SK-N-SH (cell line): ENCODE data around the gene CALML3. TPM values are rescaled to one million over a fixed set of nuclear protein-coding genes. Genes with fewer than 3 reads are reported as not detected.

ENCODE experiments used
- CTCF ChIA-PET: fragments of 300-600, 350-600 bp; formaldehyde crosslinking; extraction: SDS; loops from one replicate; lab custom pipeline; 2021; lab: Yijun Ruan, JAX
- POLR2A ChIA-PET: fragments of 350-600 bp; sonication (Branson Sonifier 250); formaldehyde crosslinking; extraction: SDS; loops from one replicate; lab custom pipeline; 2020; ENCODE audit warnings: antibody characterized with exemption, inconsistent platforms; lab: Yijun Ruan, JAX
- DNase-seq: peaks from one replicate; pipeline ENCODE4 v3.0.0; 2012
- H2AFZ ChIP-seq: fragments of 200-600 bp; sonication (generic); 2 replicates; pipeline ENCODE4 v1.8.1; 2016; ENCODE audit warnings: antibody characterized with exemption, mild to moderate bottlenecking, low read depth
- H3F3A ChIP-seq: fragments of 200-600 bp; sonication (generic); replicated peaks from 2 replicates; pipeline ENCODE3; 2016; ENCODE audit warnings: antibody characterized with exemption, mild to moderate bottlenecking; ENCODE audit not compliant: insufficient read depth
- H3K27ac ChIP-seq, 2 experiments: fragments of 200-500 bp in 1 of 2; fragments of 200-600 bp in 1 of 2; sonication (Bioruptor generic) in 1 of 2; sonication (generic), shearing (Covaris generic) in 1 of 2; 2 replicates each; pipeline versions ENCODE4 v1.5.1 to v1.6.1; 2014 to 2016; ENCODE audit warnings: low read depth in 2 of 2, inconsistent platforms in 1 of 2, low read length in 1 of 2, mild to moderate bottlenecking in 1 of 2, mixed read lengths in 1 of 2
- H3K27me3 ChIP-seq: fragments of 200-600 bp; sonication (generic), shearing (Covaris generic); 2 replicates; pipeline ENCODE4 v1.6.1; 2016; ENCODE audit warnings: mixed run types; ENCODE audit not compliant: insufficient read depth
- H3K36me3 ChIP-seq, 2 experiments: fragments of 200-500 bp in 1 of 2; fragments of 200-600 bp in 1 of 2; sonication (Bioruptor generic) in 1 of 2; sonication (generic) in 1 of 2; replicated peaks in 1 of 2; 2 replicates each; pipeline versions ENCODE3 to v1.5.1; 2014 to 2016; ENCODE audit warnings: low read length in 1 of 2, mild to moderate bottlenecking in 1 of 2; ENCODE audit not compliant: insufficient read depth in 2 of 2, control insufficient read depth in 1 of 2
- H3K4me1 ChIP-seq, 2 experiments: fragments of 200-500 bp in 1 of 2; fragments of 200-600 bp in 1 of 2; sonication (Bioruptor generic) in 1 of 2; sonication (generic), shearing (Covaris generic) in 1 of 2; 2 replicates each; pipeline versions ENCODE4 v1.5.1 to v1.6.1; 2014 to 2016; ENCODE audit warnings: low read depth in 1 of 2, low read length in 1 of 2, mixed run types in 1 of 2; ENCODE audit not compliant: insufficient read depth in 2 of 2, control insufficient read depth in 1 of 2
- H3K4me2 ChIP-seq: fragments of 200-600 bp; sonication (generic), shearing (Covaris generic); 2 replicates; pipeline ENCODE4 v1.6.1; 2017; ENCODE audit warnings: mixed run types
- H3K4me3 ChIP-seq, 2 experiments: fragments of 200-500 bp in 1 of 2; fragments of 200-600 bp in 1 of 2; sonication (Bioruptor generic) in 1 of 2; sonication (generic), shearing (Covaris generic) in 1 of 2; 2 replicates each; pipeline versions ENCODE4 v1.5.1 to v1.8.1; 2014 to 2016; ENCODE audit warnings: low read depth in 2 of 2, inconsistent platforms in 1 of 2, low read length in 1 of 2, mild to moderate bottlenecking in 1 of 2, mixed read lengths in 1 of 2, moderate library complexity in 1 of 2
- H3K79me2 ChIP-seq: fragments of 200-600 bp; sonication (generic); 2 replicates; pipeline ENCODE4 v1.8.1; 2017; ENCODE audit warnings: mild to moderate bottlenecking; ENCODE audit not compliant: insufficient read depth
- H3K9ac ChIP-seq: fragments of 200-600 bp; sonication (generic); 2 replicates; pipeline ENCODE4 v1.6.1; 2017; ENCODE audit warnings: mixed run types
- H3K9me2 ChIP-seq: fragments of 200-600 bp; sonication (generic); 2 replicates; pipeline ENCODE4 v1.6.1; 2017; ENCODE audit warnings: mixed run types
- H3K9me3 ChIP-seq: fragments of 200-600 bp; sonication (generic); 2 replicates; pipeline ENCODE4 v1.6.1; 2017; ENCODE audit warnings: mixed run types, mild to moderate bottlenecking, moderate library complexity
- H4K20me1 ChIP-seq: fragments of 200-600 bp; sonication (generic); 2 replicates; pipeline ENCODE4 v1.6.1; 2017; ENCODE audit warnings: mild to moderate bottlenecking, mixed run types; ENCODE audit not compliant: insufficient read depth
- CHD2 ChIP-seq: fragments of 150-350 bp; IDR thresholded peaks from 2 replicates; pipeline ENCODE4 v1.6.1; 2018; ENCODE audit warnings: low read length; ENCODE audit not compliant: partially characterized antibody
- EP300 ChIP-seq, 2 experiments: IDR thresholded peaks; 2 replicates each; pipeline versions ENCODE4 v1.4.0 to v1.6.1; 2012; ENCODE audit warnings: borderline replicate concordance in 1 of 2, low read depth in 1 of 2, low read length in 1 of 2
- EZH2phosphoT487 ChIP-seq: fragments of 200-600 bp; sonication (generic); IDR thresholded peaks from 2 replicates; pipeline ENCODE4 v1.6.1; 2017; ENCODE audit warnings: low read depth, mixed run types, mild to moderate bottlenecking, antibody characterized with exemption, moderate library complexity, borderline replicate concordance
- GABPA ChIP-seq: IDR thresholded peaks from 2 replicates; pipeline ENCODE4 v1.4.0; 2012; ENCODE audit warnings: low read depth, mild to moderate bottlenecking
- GATA2 ChIP-seq: sonication (generic); formaldehyde crosslinking; IDR thresholded peaks from 2 replicates; pipeline ENCODE4 v1.5.0; 2020; ENCODE audit warnings: mild to moderate bottlenecking, missing genetic modification reagents
- MEF2A ChIP-seq: IDR thresholded peaks from 2 replicates; pipeline ENCODE4 v1.4.0; 2012; ENCODE audit warnings: low read depth, borderline replicate concordance
- MXI1 ChIP-seq: IDR thresholded peaks from 2 replicates; pipeline ENCODE4 v1.6.1; 2012; ENCODE audit warnings: mild to moderate bottlenecking, low read depth, low read length, improper control_type of control experiment
- POLR2AphosphoS5 ChIP-seq: IDR thresholded peaks from 2 replicates; pipeline ENCODE4 v1.6.1; 2012; ENCODE audit warnings: low read depth, low read length
- RCOR1 ChIP-seq: fragments of 150-350 bp; IDR thresholded peaks from 2 replicates; pipeline ENCODE4 v1.6.1; 2017; ENCODE audit warnings: antibody characterized with exemption, low read length
- RFX5 ChIP-seq: IDR thresholded peaks from 2 replicates; pipeline ENCODE4 v1.6.1; 2012; ENCODE audit warnings: mild to moderate bottlenecking, improper control_type of control experiment, low read length
- RXRA ChIP-seq: IDR thresholded peaks from 2 replicates; pipeline ENCODE4 v1.4.0; 2012; ENCODE audit warnings: low read depth, mild to moderate bottlenecking, borderline replicate concordance
- TAF1 ChIP-seq: IDR thresholded peaks from 2 replicates; pipeline ENCODE4 v1.6.1; 2012; ENCODE audit warnings: low read depth, mild to moderate bottlenecking, low read length, moderate library complexity, borderline replicate concordance
- TEAD4 ChIP-seq: IDR thresholded peaks from 2 replicates; pipeline ENCODE4 v1.4.0; 2012; ENCODE audit warnings: mild to moderate bottlenecking, borderline replicate concordance; ENCODE audit not compliant: insufficient read depth
- YY1 ChIP-seq: IDR thresholded peaks from 2 replicates; pipeline ENCODE4 v1.4.0; 2012; ENCODE audit warnings: low read depth, mild to moderate bottlenecking
- WGBS: methylation state at CpG from one replicate; pipeline ENCODE4 v1.1.6; 2017; ENCODE audit warnings: low lambda C conversion rate; 5-methylcytosine and 5-hydroxymethylcytosine counted together
- polyA plus RNA-seq, 3 experiments: library from polyadenylated mRNA; depleted of rRNA; stranded (reverse); fragments of >200 nt; gene quantifications; 2 replicates each; pipeline ENCODE4 v1.2.3, GENCODE V29; 2012
- TF ChIP-seq, protein P1 (sequence below): fragments of 150-350 bp; IDR thresholded peaks from 2 replicates; pipeline ENCODE4 v1.6.1; 2016; ENCODE audit warnings: mild to moderate bottlenecking, low read depth, low read length
- TF ChIP-seq, protein P2 (sequence below): IDR thresholded peaks from 2 replicates; pipeline ENCODE4 v1.4.0; 2012; ENCODE audit warnings: low read depth, borderline replicate concordance
- TF ChIP-seq, protein P3 (sequence below): fragments of 200-600 bp; sonication (generic); IDR thresholded peaks from 2 replicates; pipeline ENCODE4 v1.6.1; 2017; ENCODE audit warnings: antibody characterized with exemption, mild to moderate bottlenecking, moderate library complexity
- TF ChIP-seq, protein P4 (sequence below): IDR thresholded peaks from 2 replicates; pipeline ENCODE4 v1.4.0; 2012; ENCODE audit warnings: low read depth

The CALML3 gene
- polyA plus RNA-seq, 1 of the 3 experiments (the other 2 are of a cell fraction): not detected

DNA sequence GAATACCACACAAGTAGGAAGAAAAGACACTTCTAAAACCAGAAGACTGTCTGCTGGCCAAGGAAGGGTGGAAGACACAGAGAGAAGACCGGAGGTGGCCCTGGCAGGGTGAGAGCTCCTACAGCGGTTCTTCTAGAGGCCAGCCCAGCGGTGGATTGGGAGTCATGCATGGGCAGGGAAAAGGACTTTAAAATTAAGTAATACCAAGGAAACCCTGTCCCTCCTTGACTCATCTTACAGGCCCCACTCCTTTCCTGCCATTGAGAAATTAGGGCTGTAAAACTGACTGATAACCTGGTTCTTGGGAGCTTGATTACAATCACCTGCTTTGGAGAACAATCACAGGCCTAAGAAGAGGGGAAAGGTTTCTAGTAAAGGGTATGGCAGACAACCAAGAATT is 16.1 kb downstream of the CALML3 start:
- 0 out of 2 replicates have a peak, but pooled peaks cover 16% of the 10 kb centered on the region for H3K9me3 ChIP-seq
- H2AFZ ChIP-seq: no peak overlapping the region
- H4K20me1 ChIP-seq: no peaks in the 10 kb centered on the region
- 70% methylated on average over 3 of the region's 3 CpGs for WGBS
- no peaks in the 10 kb centered on the region for H3K36me3 ChIP-seq
- DNase-seq: no peak
- TF ChIP-seq RCOR1: no peak
- TF ChIP-seq TAF1: no peak
- no peak for TF ChIP-seq RXRA
- no peak for TF ChIP-seq MXI1
- H3K27ac ChIP-seq: no peak overlapping the region
- no peak overlapping the region for H3K4me2 ChIP-seq
- ChIA-PET POLR2A (no interaction called here), CTCF (no interaction called here)
- no peak overlapping the region for H3K9ac ChIP-seq
- H3K79me2 ChIP-seq: no peaks in the 10 kb centered on the region
- H3K9me2 ChIP-seq: no peaks in the 10 kb centered on the region
- H3F3A ChIP-seq: no peaks in the 10 kb centered on the region
- H3K4me3 ChIP-seq: no peak overlapping the region
- no peaks in the 10 kb centered on the region for H3K27me3 ChIP-seq
- no peaks in the 10 kb centered on the region for H3K4me1 ChIP-seq

DNA sequence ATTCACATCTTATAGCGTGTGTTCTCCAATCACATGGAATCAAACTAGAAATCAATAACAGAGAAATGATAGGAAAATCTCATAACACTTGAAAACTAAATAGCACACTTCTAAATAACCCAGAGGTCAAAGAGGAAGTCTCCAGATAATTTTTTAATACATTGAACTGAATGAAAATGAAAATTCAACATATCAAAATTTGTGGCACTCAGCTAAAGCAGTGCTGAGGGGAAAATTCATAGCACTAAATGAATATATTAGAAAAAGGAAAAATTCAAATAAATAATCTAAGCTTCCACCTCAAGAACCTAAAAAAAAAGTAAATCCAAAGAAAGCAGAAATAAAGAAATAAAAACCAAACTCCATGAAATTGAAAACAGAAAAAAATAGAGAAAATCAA is 17.3 kb downstream of the CALML3 start:
- ChIA-PET CTCF (interaction anchor here (0.8 kb wide), 1 partner anchor 41 kb away, joined by 3 read pairs; no protein-coding TSS in a partner anchor), POLR2A (no interaction called here)
- WGBS: 89% methylated on average over 1 of the region's 1 CpG

More for the DNA sequence above, 17.3 kb downstream of the CALML3 start:
- Histone ChIP-seq H3F3A (no peaks in the 10 kb centered on the region), H2AFZ (no peak overlapping the region), H3K9ac (no peak overlapping the region), H4K20me1 (no peaks in the 10 kb centered on the region), H3K4me1 (no peaks in the 10 kb centered on the region), H3K79me2 (no peaks in the 10 kb centered on the region), H3K4me2 (no peak overlapping the region), H3K27ac (no peak overlapping the region), H3K9me2 (no peaks in the 10 kb centered on the region), H3K36me3 (no peaks in the 10 kb centered on the region), H3K9me3 (0 out of 2 replicates have a peak, but pooled peaks cover 16% of the 10 kb centered on the region), H3K27me3 (no peaks in the 10 kb centered on the region)
- no peak for TF ChIP-seq POLR2AphosphoS5
- TF ChIP-seq EP300 (IDR thresholded peaks at IDR 0.05; ENCODE audit: borderline replicate concordance in 1 of 2, low read depth in 1 of 2, low read length in 1 of 2): no peak
- TF ChIP-seq, protein P1, sequence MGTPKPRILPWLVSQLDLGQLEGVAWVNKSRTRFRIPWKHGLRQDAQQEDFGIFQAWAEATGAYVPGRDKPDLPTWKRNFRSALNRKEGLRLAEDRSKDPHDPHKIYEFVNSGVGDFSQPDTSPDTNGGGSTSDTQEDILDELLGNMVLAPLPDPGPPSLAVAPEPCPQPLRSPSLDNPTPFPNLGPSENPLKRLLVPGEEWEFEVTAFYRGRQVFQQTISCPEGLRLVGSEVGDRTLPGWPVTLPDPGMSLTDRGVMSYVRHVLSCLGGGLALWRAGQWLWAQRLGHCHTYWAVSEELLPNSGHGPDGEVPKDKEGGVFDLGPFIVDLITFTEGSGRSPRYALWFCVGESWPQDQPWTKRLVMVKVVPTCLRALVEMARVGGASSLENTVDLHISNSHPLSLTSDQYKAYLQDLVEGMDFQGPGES: no peak
- TF ChIP-seq YY1: no peak
- TF ChIP-seq, protein P2, sequence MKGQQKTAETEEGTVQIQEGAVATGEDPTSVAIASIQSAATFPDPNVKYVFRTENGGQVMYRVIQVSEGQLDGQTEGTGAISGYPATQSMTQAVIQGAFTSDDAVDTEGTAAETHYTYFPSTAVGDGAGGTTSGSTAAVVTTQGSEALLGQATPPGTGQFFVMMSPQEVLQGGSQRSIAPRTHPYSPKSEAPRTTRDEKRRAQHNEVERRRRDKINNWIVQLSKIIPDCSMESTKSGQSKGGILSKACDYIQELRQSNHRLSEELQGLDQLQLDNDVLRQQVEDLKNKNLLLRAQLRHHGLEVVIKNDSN: no peak
- TF ChIP-seq, protein P3, sequence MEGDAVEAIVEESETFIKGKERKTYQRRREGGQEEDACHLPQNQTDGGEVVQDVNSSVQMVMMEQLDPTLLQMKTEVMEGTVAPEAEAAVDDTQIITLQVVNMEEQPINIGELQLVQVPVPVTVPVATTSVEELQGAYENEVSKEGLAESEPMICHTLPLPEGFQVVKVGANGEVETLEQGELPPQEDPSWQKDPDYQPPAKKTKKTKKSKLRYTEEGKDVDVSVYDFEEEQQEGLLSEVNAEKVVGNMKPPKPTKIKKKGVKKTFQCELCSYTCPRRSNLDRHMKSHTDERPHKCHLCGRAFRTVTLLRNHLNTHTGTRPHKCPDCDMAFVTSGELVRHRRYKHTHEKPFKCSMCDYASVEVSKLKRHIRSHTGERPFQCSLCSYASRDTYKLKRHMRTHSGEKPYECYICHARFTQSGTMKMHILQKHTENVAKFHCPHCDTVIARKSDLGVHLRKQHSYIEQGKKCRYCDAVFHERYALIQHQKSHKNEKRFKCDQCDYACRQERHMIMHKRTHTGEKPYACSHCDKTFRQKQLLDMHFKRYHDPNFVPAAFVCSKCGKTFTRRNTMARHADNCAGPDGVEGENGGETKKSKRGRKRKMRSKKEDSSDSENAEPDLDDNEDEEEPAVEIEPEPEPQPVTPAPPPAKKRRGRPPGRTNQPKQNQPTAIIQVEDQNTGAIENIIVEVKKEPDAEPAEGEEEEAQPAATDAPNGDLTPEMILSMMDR: no peak
- no peak for TF ChIP-seq MEF2A
- TF ChIP-seq EZH2phosphoT487: no peak
- TF ChIP-seq CHD2: no peak
- no peak for TF ChIP-seq RCOR1
- TF ChIP-seq RFX5: no peak
- TF ChIP-seq TEAD4: no peak
- TF ChIP-seq GATA2 (CRISPR knock-in tag): no peak
- TF ChIP-seq, protein P4, sequence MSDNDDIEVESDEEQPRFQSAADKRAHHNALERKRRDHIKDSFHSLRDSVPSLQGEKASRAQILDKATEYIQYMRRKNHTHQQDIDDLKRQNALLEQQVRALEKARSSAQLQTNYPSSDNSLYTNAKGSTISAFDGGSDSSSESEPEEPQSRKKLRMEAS: no peak
- no peak for TF ChIP-seq MXI1
- TF ChIP-seq GABPA: no peak
- TF ChIP-seq, all 33 proteins: peak for 0
- no peak for DNase-seq
- no peak overlapping the region for H3K4me3 ChIP-seq
